H1 (cell line): ENCODE data around the gene ZNF524.

ENCODE experiments used
- BRCA1 ChIP-seq: IDR thresholded peaks from 2 replicates; pipeline ENCODE4 v1.6.1; 2012; ENCODE audit warnings: low read depth, low read length, improper control_type of control experiment
- CEBPB ChIP-seq: IDR thresholded peaks from 2 replicates; pipeline ENCODE4 v1.6.1; 2012; ENCODE audit warnings: low read depth, low read length
- CHD2 ChIP-seq: IDR thresholded peaks from 2 replicates; pipeline ENCODE4 v1.6.1; 2012; ENCODE audit warnings: low read length, improper control_type of control experiment
- FOSL1 ChIP-seq: IDR thresholded peaks from 2 replicates; pipeline ENCODE4 v1.6.1; 2011; ENCODE audit warnings: mild to moderate bottlenecking, low read depth, low read length, moderate library complexity; ENCODE audit not compliant: insufficient read depth
- JUN ChIP-seq: IDR thresholded peaks from 2 replicates; pipeline ENCODE4 v1.6.1; 2011; ENCODE audit warnings: low read depth, mild to moderate bottlenecking, improper control_type of control experiment, low read length
- JUND ChIP-seq: IDR thresholded peaks from 2 replicates; pipeline ENCODE4 v1.6.1; 2011; ENCODE audit warnings: mild to moderate bottlenecking, improper control_type of control experiment, low read length
- RBBP5 ChIP-seq: IDR thresholded peaks from 2 replicates; pipeline ENCODE4 v1.7.1; 2012; ENCODE audit warnings: low read depth, mild to moderate bottlenecking, inconsistent platforms, low read length, moderate library complexity, borderline replicate concordance
- SRF ChIP-seq: IDR thresholded peaks from 2 replicates; pipeline ENCODE4 v1.6.1; 2011; ENCODE audit warnings: mild to moderate bottlenecking, low read depth, low read length, moderate library complexity
- YY1 ChIP-seq: IDR thresholded peaks from 2 replicates; pipeline ENCODE4 v1.6.1; 2011; ENCODE audit warnings: low read depth, mild to moderate bottlenecking, low read length
- TF ChIP-seq, protein P1 (sequence below), 3 experiments: IDR thresholded peaks; 1 replicate in 2 of 3; 2 replicates in 1 of 3; pipeline versions ENCODE4 v1.5.1 to v1.6.1; 2011; ENCODE audit warnings: low read length in 3 of 3, mild to moderate bottlenecking in 3 of 3, inconsistent platforms in 2 of 3, low read depth in 1 of 3, moderate library complexity in 1 of 3; ENCODE audit not compliant: insufficient read depth in 1 of 3; ENCODE audit errors: control extremely low read depth in 1 of 3
- TF ChIP-seq, protein P2 (sequence below): IDR thresholded peaks from 2 replicates; pipeline ENCODE4 v1.6.1; 2011; ENCODE audit warnings: low read length, improper control_type of control experiment

DNA sequence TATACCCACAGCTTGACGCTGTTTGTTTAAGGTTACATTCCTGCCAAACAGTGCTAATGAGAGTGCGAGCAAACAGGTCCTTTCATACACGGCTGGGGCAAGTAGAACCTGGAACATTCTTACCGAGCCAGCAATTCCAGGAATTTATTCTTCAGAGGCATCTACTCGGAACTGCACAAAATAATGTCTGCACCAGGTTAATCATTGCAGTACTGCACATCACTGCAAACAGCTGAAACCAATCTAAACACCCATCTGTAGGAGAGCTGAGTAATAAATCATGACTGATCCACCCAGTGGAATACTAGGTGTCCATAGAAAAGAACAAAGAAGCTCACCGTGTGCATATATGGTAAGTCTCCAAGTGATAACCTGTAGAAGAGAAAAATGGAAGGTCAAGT, 18.3 kb upstream of the ZNF524 start:
- TF ChIP-seq RBBP5 (no peak), FOSL1 (no peak), CEBPB (no peak), YY1 (no peak), CHD2 (no peak), JUN (no peak), JUND (no peak), SRF (no peak), BRCA1 (no peak)
- TF ChIP-seq, protein P1, sequence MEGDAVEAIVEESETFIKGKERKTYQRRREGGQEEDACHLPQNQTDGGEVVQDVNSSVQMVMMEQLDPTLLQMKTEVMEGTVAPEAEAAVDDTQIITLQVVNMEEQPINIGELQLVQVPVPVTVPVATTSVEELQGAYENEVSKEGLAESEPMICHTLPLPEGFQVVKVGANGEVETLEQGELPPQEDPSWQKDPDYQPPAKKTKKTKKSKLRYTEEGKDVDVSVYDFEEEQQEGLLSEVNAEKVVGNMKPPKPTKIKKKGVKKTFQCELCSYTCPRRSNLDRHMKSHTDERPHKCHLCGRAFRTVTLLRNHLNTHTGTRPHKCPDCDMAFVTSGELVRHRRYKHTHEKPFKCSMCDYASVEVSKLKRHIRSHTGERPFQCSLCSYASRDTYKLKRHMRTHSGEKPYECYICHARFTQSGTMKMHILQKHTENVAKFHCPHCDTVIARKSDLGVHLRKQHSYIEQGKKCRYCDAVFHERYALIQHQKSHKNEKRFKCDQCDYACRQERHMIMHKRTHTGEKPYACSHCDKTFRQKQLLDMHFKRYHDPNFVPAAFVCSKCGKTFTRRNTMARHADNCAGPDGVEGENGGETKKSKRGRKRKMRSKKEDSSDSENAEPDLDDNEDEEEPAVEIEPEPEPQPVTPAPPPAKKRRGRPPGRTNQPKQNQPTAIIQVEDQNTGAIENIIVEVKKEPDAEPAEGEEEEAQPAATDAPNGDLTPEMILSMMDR (IDR thresholded peaks at IDR 0.05; ENCODE audit: control extremely low read depth in 1 of 3, insufficient read depth in 1 of 3, low read depth in 1 of 3, low read length in 3 of 3): no peak
- TF ChIP-seq, protein P2, sequence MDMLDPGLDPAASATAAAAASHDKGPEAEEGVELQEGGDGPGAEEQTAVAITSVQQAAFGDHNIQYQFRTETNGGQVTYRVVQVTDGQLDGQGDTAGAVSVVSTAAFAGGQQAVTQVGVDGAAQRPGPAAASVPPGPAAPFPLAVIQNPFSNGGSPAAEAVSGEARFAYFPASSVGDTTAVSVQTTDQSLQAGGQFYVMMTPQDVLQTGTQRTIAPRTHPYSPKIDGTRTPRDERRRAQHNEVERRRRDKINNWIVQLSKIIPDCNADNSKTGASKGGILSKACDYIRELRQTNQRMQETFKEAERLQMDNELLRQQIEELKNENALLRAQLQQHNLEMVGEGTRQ: no peak
